Astrocyte (in vitro differentiated cells and primary cell): ENCODE measurements around the gene USP49. TPM values are rescaled to one million over a fixed set of nuclear protein-coding genes. Genes with fewer than 3 reads are reported as not detected.

ENCODE experiments used
- DNase-seq: peaks from one replicate; pipeline ENCODE4 v3.0.0-alpha.2; 2010; ENCODE audit warnings: low read depth
- FAIRE-seq: peaks from 2 replicates; lab custom pipeline; 2011; peaks lifted over from hg19 to GRCh38; lab: Jason Lieb, UNC
- H2AFZ ChIP-seq: 2 replicates; pipeline ENCODE4 v1.6.0; 2012; ENCODE audit warnings: low read depth, low read length, inconsistent platforms
- H3K27ac ChIP-seq: 2 replicates; pipeline ENCODE4 v1.5.1; 2011; ENCODE audit warnings: low read depth, low read length, inconsistent platforms
- H3K27me3 ChIP-seq: 2 replicates; pipeline ENCODE4 v1.6.0; 2011; ENCODE audit warnings: low read length, inconsistent platforms; ENCODE audit not compliant: insufficient read depth
- H3K36me3 ChIP-seq: 2 replicates; pipeline ENCODE4 v1.5.1; 2011; ENCODE audit warnings: low read length, inconsistent platforms; ENCODE audit not compliant: insufficient read depth
- H3K4me1 ChIP-seq: 2 replicates; pipeline ENCODE4 v1.5.1; 2011; ENCODE audit warnings: low read length, inconsistent platforms; ENCODE audit not compliant: insufficient read depth
- H3K4me2 ChIP-seq: 2 replicates; pipeline ENCODE4 v1.6.0; 2012; ENCODE audit warnings: low read length, inconsistent platforms
- H3K4me3 ChIP-seq: 2 replicates; pipeline ENCODE4 v1.5.1; 2011; ENCODE audit warnings: low read depth, mild to moderate bottlenecking, low read length, inconsistent platforms; ENCODE audit not compliant: insufficient read depth
- H3K79me2 ChIP-seq: 2 replicates; pipeline ENCODE4 v1.6.0; 2012; ENCODE audit warnings: mild to moderate bottlenecking, low read length, inconsistent platforms; ENCODE audit not compliant: insufficient read depth
- H3K9ac ChIP-seq: 2 replicates; pipeline ENCODE4 v1.6.0; 2012; ENCODE audit warnings: mild to moderate bottlenecking, low read length, inconsistent platforms
- H3K9me3 ChIP-seq: 2 replicates; pipeline ENCODE4 v1.5.1; 2012; ENCODE audit warnings: low read depth, mild to moderate bottlenecking, low read length, inconsistent platforms; ENCODE audit not compliant: insufficient read depth
- H4K20me1 ChIP-seq: 2 replicates; pipeline ENCODE4 v1.6.0; 2012; ENCODE audit warnings: low read length, inconsistent platforms; ENCODE audit not compliant: insufficient read depth
- H3K27ac Mint-ChIP-seq: one replicate; pipeline ENCODE4 v1.8.0; 2021; ENCODE audit warnings: mild to moderate bottlenecking, mixed read lengths; ENCODE audit not compliant: unreplicated experiment
- H3K27me3 Mint-ChIP-seq: one replicate; pipeline ENCODE4 v1.8.0; 2021; ENCODE audit warnings: low read depth, mixed read lengths; ENCODE audit not compliant: unreplicated experiment
- H3K36me3 Mint-ChIP-seq: one replicate; pipeline ENCODE4 v1.8.0; 2021; ENCODE audit warnings: low read depth, mixed read lengths; ENCODE audit not compliant: unreplicated experiment
- H3K4me1 Mint-ChIP-seq: one replicate; pipeline ENCODE4 v1.8.0; 2021; ENCODE audit warnings: low read depth, mixed read lengths; ENCODE audit not compliant: unreplicated experiment
- H3K4me3 Mint-ChIP-seq: one replicate; pipeline ENCODE4 v1.8.0; 2021; ENCODE audit warnings: mild to moderate bottlenecking, moderate library complexity, mixed read lengths; ENCODE audit not compliant: unreplicated experiment
- H3K9me3 Mint-ChIP-seq: one replicate; pipeline ENCODE4 v1.8.0; 2021; ENCODE audit warnings: mild to moderate bottlenecking, mixed read lengths; ENCODE audit not compliant: unreplicated experiment
- EZH2 ChIP-seq: IDR thresholded peaks from 2 replicates; pipeline ENCODE4 v1.6.1; 2012; ENCODE audit warnings: mild to moderate bottlenecking, low read length, inconsistent platforms; ENCODE audit not compliant: insufficient read depth
- total RNA-seq: library from RNA; stranded (reverse); gene quantifications from 2 replicates; pipeline ENCODE4 v1.2.1, GENCODE V29; 2021
- TF ChIP-seq, protein P1 (sequence below): IDR thresholded peaks from 2 replicates; pipeline ENCODE4 v1.5.1; 2011; ENCODE audit warnings: low read depth, mild to moderate bottlenecking, inconsistent platforms, low read length, moderate library complexity; ENCODE audit not compliant: insufficient read depth

The USP49 gene
- total RNA-seq, 1 donor from 2014 or later, result 5.5 TPM

DNA sequence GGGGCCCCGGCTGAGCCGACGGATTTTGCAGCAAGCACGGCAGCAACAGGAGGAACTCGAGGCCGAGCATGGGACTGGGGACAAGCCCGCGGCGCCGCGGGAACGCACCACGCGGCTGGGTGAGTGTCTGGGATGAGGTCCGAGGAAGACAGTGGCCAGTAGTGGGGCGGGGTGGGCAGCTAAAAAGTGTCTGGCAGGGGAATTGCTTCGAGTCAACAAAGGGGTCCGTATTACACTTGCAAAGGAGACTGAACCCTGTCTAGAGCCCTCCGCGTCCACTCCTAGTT lies 26.5 kb upstream of the USP49 start:
- Histone ChIP-seq H3K9me3 (no peaks in the 10 kb centered on the region), H3K9ac (peak overlapping the region; percentile 94), H3K79me2 (peaks cover 66% of the 10 kb centered on the region), H3K4me2 (peak overlapping the region; percentile 86), H2AFZ (peak overlapping the region; percentile 91), H3K27ac (peak overlapping the region; percentile 100), H3K27me3 (no peaks in the 10 kb centered on the region), H4K20me1 (peaks cover 27% of the 10 kb centered on the region), H3K4me3 (peak overlapping the region; percentile 93), H3K4me1 (peaks cover 28% of the 10 kb centered on the region), H3K36me3 (peaks cover 10% of the 10 kb centered on the region)
- DNase-seq, result no peak
- H3K27me3 Mint-ChIP-seq, result no peaks in the 10 kb centered on the region
- no peaks in the 10 kb centered on the region for H3K9me3 Mint-ChIP-seq
- no peak for TF ChIP-seq EZH2
- TF ChIP-seq, protein P1, sequence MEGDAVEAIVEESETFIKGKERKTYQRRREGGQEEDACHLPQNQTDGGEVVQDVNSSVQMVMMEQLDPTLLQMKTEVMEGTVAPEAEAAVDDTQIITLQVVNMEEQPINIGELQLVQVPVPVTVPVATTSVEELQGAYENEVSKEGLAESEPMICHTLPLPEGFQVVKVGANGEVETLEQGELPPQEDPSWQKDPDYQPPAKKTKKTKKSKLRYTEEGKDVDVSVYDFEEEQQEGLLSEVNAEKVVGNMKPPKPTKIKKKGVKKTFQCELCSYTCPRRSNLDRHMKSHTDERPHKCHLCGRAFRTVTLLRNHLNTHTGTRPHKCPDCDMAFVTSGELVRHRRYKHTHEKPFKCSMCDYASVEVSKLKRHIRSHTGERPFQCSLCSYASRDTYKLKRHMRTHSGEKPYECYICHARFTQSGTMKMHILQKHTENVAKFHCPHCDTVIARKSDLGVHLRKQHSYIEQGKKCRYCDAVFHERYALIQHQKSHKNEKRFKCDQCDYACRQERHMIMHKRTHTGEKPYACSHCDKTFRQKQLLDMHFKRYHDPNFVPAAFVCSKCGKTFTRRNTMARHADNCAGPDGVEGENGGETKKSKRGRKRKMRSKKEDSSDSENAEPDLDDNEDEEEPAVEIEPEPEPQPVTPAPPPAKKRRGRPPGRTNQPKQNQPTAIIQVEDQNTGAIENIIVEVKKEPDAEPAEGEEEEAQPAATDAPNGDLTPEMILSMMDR, result no peak
- H3K36me3 Mint-ChIP-seq, result peaks cover 10% of the 10 kb centered on the region
- peaks cover 35% of the 10 kb centered on the region for H3K4me1 Mint-ChIP-seq
- FAIRE-seq, result no peak
- peak overlapping the region; percentile 100 for H3K27ac Mint-ChIP-seq
- peak overlapping the region; percentile 100 for H3K4me3 Mint-ChIP-seq

DNA sequence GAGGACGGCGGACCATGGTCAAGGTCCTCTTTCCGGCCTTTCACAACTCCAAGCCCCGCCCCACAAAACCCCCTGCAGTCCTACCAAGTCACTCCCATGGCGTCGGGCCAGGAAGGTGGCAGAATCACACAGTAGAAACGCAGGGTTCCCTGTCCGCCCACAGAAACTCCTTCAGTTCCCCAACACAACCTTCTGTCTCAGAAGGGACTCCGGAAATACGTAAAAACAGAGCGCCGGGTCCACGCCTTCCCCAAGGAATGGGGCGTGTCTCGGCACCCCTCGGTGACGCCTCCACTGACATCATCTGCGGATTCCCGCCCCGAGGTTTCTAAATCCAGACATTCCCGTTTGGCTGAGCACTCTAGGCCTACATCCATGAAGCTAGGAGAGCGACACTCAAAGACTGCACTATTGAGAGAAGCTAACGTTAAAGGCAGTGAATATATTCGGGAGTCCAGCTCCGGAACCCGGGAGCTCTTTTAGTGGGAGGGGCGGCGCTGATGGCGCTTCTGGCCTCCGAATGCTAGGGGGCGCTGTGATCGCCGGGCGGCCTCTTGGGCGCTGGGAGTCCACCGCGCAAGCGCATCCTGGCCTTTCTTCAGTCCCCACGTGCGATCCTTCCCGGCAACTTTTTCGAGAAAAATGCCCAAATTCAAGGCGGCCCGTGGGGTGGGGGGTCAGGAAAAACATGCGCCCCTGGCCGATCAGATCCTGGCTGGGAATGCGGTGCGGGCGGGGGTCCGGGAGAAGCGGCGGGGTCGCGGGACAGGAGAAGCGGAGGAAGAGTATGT lies 25.9 kb upstream of the USP49 start, which contains the start of the genes BYSL and MED20:
Gene BYSL, plus strand, starts transcription at position 579 of the 791 bp plus-strand sequence. Its CDS starts 64 bp downstream, at position 643.
Gene MED20, minus strand, starts transcription at position 219 of the 791 bp plus-strand sequence. Its CDS starts 121 bp downstream, at position 98.
- H3K4me1 ChIP-seq, result peaks cover 30% of the 10 kb centered on the region
- no peaks in the 10 kb centered on the region for H3K9me3 ChIP-seq
- H3K4me2 ChIP-seq, result peak within 1 kb of the TSS; percentile 86
- H3K27me3 ChIP-seq, result no peaks in the 10 kb centered on the region
- H4K20me1 ChIP-seq, result peaks cover 26% of the 10 kb centered on the region
- TF ChIP-seq, protein P1, result peak; percentile 86
- no peak for TF ChIP-seq EZH2
- Mint-ChIP-seq H3K4me1 (peaks cover 37% of the 10 kb centered on the region), H3K4me3 (peak within 1 kb of the TSS; percentile 100), H3K9me3 (no peaks in the 10 kb centered on the region), H3K36me3 (peaks cover 11% of the 10 kb centered on the region), H3K27ac (peak within 1 kb of the TSS; percentile 100), H3K27me3 (no peaks in the 10 kb centered on the region)
- H3K9ac ChIP-seq, result peak within 1 kb of the TSS; percentile 94
- H3K27ac ChIP-seq, result peak within 1 kb of the TSS; percentile 100
- DNase-seq (peak; percentile 91), FAIRE-seq (no peak)
- peak within 1 kb of the TSS; percentile 93 for H3K4me3 ChIP-seq
- H3K79me2 ChIP-seq, result peaks cover 67% of the 10 kb centered on the region
- H2AFZ ChIP-seq, result peak within 1 kb of the TSS; percentile 91
- peaks cover 10% of the 10 kb centered on the region for H3K36me3 ChIP-seq

DNA sequence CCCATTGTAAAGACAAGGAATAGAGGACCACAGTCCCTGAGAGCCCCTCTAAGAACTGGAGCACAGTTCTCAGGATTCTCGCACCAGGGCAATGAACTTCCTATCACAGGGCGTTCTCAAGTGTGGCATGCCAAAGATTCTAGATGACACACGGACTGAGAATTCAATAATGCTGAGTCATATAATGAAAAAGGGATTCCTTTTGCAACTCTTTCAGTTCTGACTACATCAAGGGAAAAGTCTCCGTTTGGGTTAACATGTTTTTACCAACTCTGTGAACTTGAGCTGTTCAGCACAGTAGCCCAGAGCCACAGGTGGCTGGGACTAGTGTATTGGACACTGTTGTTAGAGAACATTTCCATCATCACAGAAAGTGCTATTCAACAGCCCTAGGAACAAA lies 22.4 kb upstream of the USP49 start:
- Mint-ChIP-seq H3K4me3 (peak overlapping the region; percentile 40), H3K9me3 (no peaks in the 10 kb centered on the region), H3K27me3 (no peaks in the 10 kb centered on the region), H3K36me3 (peaks cover 19% of the 10 kb centered on the region), H3K27ac (peak overlapping the region; percentile 99), H3K4me1 (peaks cover 32% of the 10 kb centered on the region)
- peak overlapping the region; percentile 8 for H3K4me3 ChIP-seq
- H3K27ac ChIP-seq, result peak overlapping the region; percentile 87
- no peak for TF ChIP-seq EZH2
- TF ChIP-seq, protein P1, result no peak
- H3K27me3 ChIP-seq, result no peaks in the 10 kb centered on the region
- peak; percentile 34 for FAIRE-seq
- H3K9me3 ChIP-seq, result no peaks in the 10 kb centered on the region
- peak overlapping the region; percentile 64 for H3K9ac ChIP-seq
- peak overlapping the region; percentile 71 for H3K4me2 ChIP-seq
- H3K4me1 ChIP-seq, result peaks cover 26% of the 10 kb centered on the region
- no peak overlapping the region for H2AFZ ChIP-seq
- DNase-seq, result peak; percentile 94
- H3K36me3 ChIP-seq, result peaks cover 11% of the 10 kb centered on the region
- H3K79me2 ChIP-seq, result peaks cover 46% of the 10 kb centered on the region
- no peaks in the 10 kb centered on the region for H4K20me1 ChIP-seq
